Keratinocyte (primary cell): Measurements from ENCODE around the gene HAO2. TPM values are rescaled to one million over a fixed set of nuclear protein-coding genes. Genes with fewer than 3 reads are reported as not detected.

Experiments used
- DNase-seq: peaks from one replicate; pipeline ENCODE4 v3.0.0-alpha.2; 2011; ENCODE audit warnings: low read depth, missing footprints, low spot score
- FAIRE-seq: peaks from 2 replicates; lab custom pipeline; 2011; peaks lifted over from hg19 to GRCh38; lab: Jason Lieb, UNC
- H2AFZ ChIP-seq: 2 replicates; pipeline ENCODE4 v1.6.0; 2012; ENCODE audit warnings: low read length, control low read depth, inconsistent platforms; ENCODE audit not compliant: control insufficient read depth
- H3K27ac ChIP-seq: 2 replicates; pipeline ENCODE4 v1.5.1; 2011; ENCODE audit warnings: low read length; ENCODE audit not compliant: control insufficient read depth, insufficient read depth
- H3K27me3 ChIP-seq: 3 replicates; pipeline ENCODE4 v1.6.0; 2011; ENCODE audit warnings: low read length; ENCODE audit not compliant: control insufficient read depth, insufficient read depth; ENCODE audit errors: extremely low read depth
- H3K36me3 ChIP-seq, 2 experiments: 2 replicates in 1 of 2; 3 replicates in 1 of 2; pipeline ENCODE4 v1.5.1; 2011; ENCODE audit warnings: low read length in 2 of 2, mild to moderate bottlenecking in 1 of 2; ENCODE audit not compliant: control insufficient read depth in 2 of 2, insufficient read depth in 2 of 2; ENCODE audit errors: extremely low read depth in 1 of 2
- H3K4me1 ChIP-seq: 3 replicates; pipeline ENCODE4 v1.5.1; 2011; ENCODE audit warnings: low read length; ENCODE audit not compliant: control insufficient read depth, insufficient read depth; ENCODE audit errors: extremely low read depth
- H3K4me2 ChIP-seq: 3 replicates; pipeline ENCODE4 v1.6.0; 2011; ENCODE audit warnings: low read depth, low read length; ENCODE audit not compliant: control insufficient read depth, insufficient read depth; ENCODE audit errors: extremely low read depth
- H3K4me3 ChIP-seq, 3 experiments: fragments of 200-600 bp in 1 of 3; sonication (generic) in 1 of 3; 2 replicates in 2 of 3; 3 replicates in 1 of 3; pipeline ENCODE4 v1.5.1; 2011 to 2016; ENCODE audit warnings: low read length in 3 of 3, mild to moderate bottlenecking in 3 of 3, control low read depth in 2 of 3, inconsistent platforms in 1 of 3, low read depth in 1 of 3, mixed read lengths in 1 of 3, mixed run types in 1 of 3, moderate library complexity in 1 of 3; ENCODE audit not compliant: control insufficient read depth in 2 of 3, insufficient read depth in 2 of 3; ENCODE audit errors: extremely low read depth in 1 of 3
- H3K79me2 ChIP-seq: 2 replicates; pipeline ENCODE4 v1.6.0; 2012; ENCODE audit warnings: low read length; ENCODE audit not compliant: control insufficient read depth, insufficient read depth
- H3K9ac ChIP-seq: 3 replicates; pipeline ENCODE4 v1.6.0; 2011; ENCODE audit warnings: low read length; ENCODE audit not compliant: control insufficient read depth, insufficient read depth; ENCODE audit errors: extremely low read depth
- H3K9me1 ChIP-seq: 3 replicates; pipeline ENCODE4 v1.6.0; 2011; ENCODE audit warnings: low read length; ENCODE audit not compliant: control insufficient read depth, insufficient read depth; ENCODE audit errors: extremely low read depth
- H3K9me3 ChIP-seq: 2 replicates; pipeline ENCODE4 v1.5.1; 2012; ENCODE audit warnings: low read depth, low read length; ENCODE audit not compliant: control insufficient read depth
- H4K20me1 ChIP-seq: 3 replicates; pipeline ENCODE4 v1.6.0; 2011; ENCODE audit warnings: low read length; ENCODE audit not compliant: control insufficient read depth, insufficient read depth; ENCODE audit errors: extremely low read depth
- CTCF ChIP-seq, 3 experiments: IDR thresholded peaks in 1 of 3; conservative IDR thresholded peaks in 1 of 3; optimal IDR thresholded peaks in 1 of 3; 2 replicates in 2 of 3; 3 replicates in 1 of 3; pipeline versions ENCODE3 to v1.5.1; 2011; ENCODE audit warnings: low read length in 3 of 3, mild to moderate bottlenecking in 3 of 3, moderate library complexity in 2 of 3, control low read depth in 1 of 3, inconsistent platforms in 1 of 3; ENCODE audit not compliant: insufficient read depth in 2 of 3; ENCODE audit errors: extremely low read depth in 1 of 3
- EZH2 ChIP-seq: IDR thresholded peaks from one replicate; pipeline ENCODE4 v1.6.1; 2012; ENCODE audit warnings: inconsistent platforms, mild to moderate bottlenecking, low read length, moderate library complexity
- dilution Hi-C: fragments of 300-500 bp; cut with MboI; formaldehyde crosslinking; loops from one replicate; pipeline ENCODE4 v1.7.0; 2020; ENCODE audit warnings: low sequenced_read_pairs; ENCODE audit not compliant: extremely low pct_ligation_motif_present
- polyA plus RNA-seq, 5 experiments: library from polyadenylated mRNA; depleted of rRNA in 3 of 5; stranded (reverse) in 3 of 5; stranded (forward) in 1 of 5; unstranded in 1 of 5; fragments of >200 nt; gene quantifications; 1 replicate in 1 of 5; 2 replicates in 3 of 5; 3 replicates in 1 of 5; pipeline versions ENCODE4 v1.2.1 to v1.2.3, GENCODE V29; 2011 to 2012; ENCODE audit warnings: missing spikeins in 2 of 5, low read depth in 1 of 5, low replicate concordance in 1 of 5

Gene HAO2
- polyA plus RNA-seq, 1 donor (not counting 4 experiments of a cell fraction or from before 2014, with no cell fraction given), result not detected

- no peak overlapping the region for H3K27ac ChIP-seq
Measured at GRCh38 chr1:119338757-119339156, 29.8 kb upstream of the HAO2 start.

GRCh38 chr1:119340861-119341261 is 27.7 kb upstream of the HAO2 start:
- no peaks in the 10 kb centered on the region for H3K9me1 ChIP-seq
- no peak overlapping the region for H3K4me3 ChIP-seq
- no peak overlapping the region for H3K27ac ChIP-seq
- no peaks in the 10 kb centered on the region for H3K27me3 ChIP-seq
- H3K4me1 ChIP-seq, result peaks cover 7% of the 10 kb centered on the region
- no peaks in the 10 kb centered on the region for H3K36me3 ChIP-seq
- no peak for TF ChIP-seq EZH2
- TF ChIP-seq CTCF (optimal IDR thresholded peaks at IDR 0.05 in 1 of 3, IDR thresholded peaks at IDR 0.05 in 1 of 3, conservative IDR thresholded peaks at IDR 0.05 in 1 of 3; ENCODE audit: extremely low read depth in 1 of 3, insufficient read depth in 2 of 3, low read length in 3 of 3), result no peak
- H4K20me1 ChIP-seq, result no peaks in the 10 kb centered on the region
- FAIRE-seq (no peak), DNase-seq (no peak)
- no peak overlapping the region for H3K4me2 ChIP-seq
- H3K9me3 ChIP-seq, result no peaks in the 10 kb centered on the region
- dilution Hi-C loops, result no loop called here
- H3K79me2 ChIP-seq, result no peaks in the 10 kb centered on the region
- no peak overlapping the region for H3K9ac ChIP-seq
- H2AFZ ChIP-seq, result no peak overlapping the region

More at GRCh38 chr1:119338757-119339156, 29.8 kb upstream of the HAO2 start:
- Histone ChIP-seq H4K20me1 (no peaks in the 10 kb centered on the region), H3K9ac (no peak overlapping the region), H3K4me2 (no peak overlapping the region), H3K27me3 (no peaks in the 10 kb centered on the region), H3K4me1 (peaks cover 7% of the 10 kb centered on the region), H3K9me3 (no peaks in the 10 kb centered on the region), H3K4me3 (no peak overlapping the region), H3K79me2 (no peaks in the 10 kb centered on the region), H3K36me3 (no peaks in the 10 kb centered on the region), H3K9me1 (no peaks in the 10 kb centered on the region), H2AFZ (no peak overlapping the region)
- no peak for FAIRE-seq
- TF ChIP-seq CTCF (optimal IDR thresholded peaks at IDR 0.05 in 1 of 3, IDR thresholded peaks at IDR 0.05 in 1 of 3, conservative IDR thresholded peaks at IDR 0.05 in 1 of 3; ENCODE audit: extremely low read depth in 1 of 3, insufficient read depth in 2 of 3, low read length in 3 of 3) (no peak), EZH2 (no peak)
- no peak for DNase-seq
- dilution Hi-C loops, result no loop called here
